Hematopoietic multipotent progenitor cell treated with erythropoietin and hydrocortisone succinate and interleukin-3 and kit ligand, for 4 days (in vitro differentiated cells): ENCODE measurements around the gene COL11A1.
"Not testable (repeated sequence)": the region's sequence is repeated elsewhere in the genome, so short reads cannot be mapped to it uniquely, and the experiment has no call there.

Source experiments
- DNase-seq: peaks from one replicate; pipeline ENCODE4 v3.0.0-alpha.2; 2015

COL11A1 gene

GRCh38 chr1:103075316-103076000 is 32.9 kb downstream of the COL11A1 start:
- no peak for DNase-seq

DNA sequence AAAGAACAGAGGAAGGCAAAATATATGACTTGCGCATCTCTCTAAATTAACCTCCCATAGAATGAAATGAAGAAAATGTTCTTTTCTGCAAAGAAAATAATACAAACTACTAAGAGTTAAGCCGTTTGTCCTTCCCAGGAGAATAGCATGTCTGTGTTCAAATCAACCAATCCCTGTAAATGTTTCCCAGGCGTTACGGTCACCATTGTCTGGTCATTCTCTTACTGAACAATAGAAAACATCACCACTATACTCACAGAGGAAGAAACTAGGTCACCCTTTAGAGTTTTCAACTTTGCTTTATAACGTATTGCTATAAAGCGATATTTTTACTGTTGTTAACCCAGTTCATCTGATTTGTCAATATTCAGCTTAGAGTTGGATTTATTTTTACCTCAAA is 34.1 kb downstream of the COL11A1 start:
- DNase-seq, result no peak

- no peak for DNase-seq
Observed at GRCh38 chr1:103069201-103069600, 39.1 kb downstream of the COL11A1 start.

GRCh38 chr1:103063921-103064320 is 44.4 kb downstream of the COL11A1 start:
- no peak for DNase-seq

GRCh38 chr1:103058391-103058790 is 49.9 kb downstream of the COL11A1 start:
- DNase-seq, result no peak

- no peak for DNase-seq
Observed at GRCh38 chr1:103056423-103056822, 51.9 kb downstream of the COL11A1 start.

DNA sequence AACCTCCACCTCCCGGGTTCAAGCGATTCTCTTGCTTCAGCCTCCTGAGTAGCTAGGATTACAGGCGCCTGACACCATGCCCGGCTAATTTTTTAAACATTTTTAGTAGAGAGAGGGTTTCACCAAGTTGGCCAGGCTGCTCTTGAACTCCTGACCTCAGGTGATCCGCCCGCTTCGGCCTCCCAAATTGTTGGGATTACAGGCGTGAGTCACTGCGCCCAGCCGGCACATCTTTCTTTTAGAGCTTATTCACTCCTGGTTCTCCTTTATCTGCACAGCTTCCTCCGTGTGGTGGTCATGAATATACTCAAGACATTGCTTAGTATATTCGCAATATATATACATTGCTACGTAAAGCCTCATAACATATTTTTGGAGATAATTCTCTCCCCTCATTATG is 80.2 kb downstream of the COL11A1 start:
- DNase-seq, result not testable (repeated sequence)

GRCh38 chr1:103025858-103026409 is 82.4 kb downstream of the COL11A1 start:
- DNase-seq, result no peak

DNA sequence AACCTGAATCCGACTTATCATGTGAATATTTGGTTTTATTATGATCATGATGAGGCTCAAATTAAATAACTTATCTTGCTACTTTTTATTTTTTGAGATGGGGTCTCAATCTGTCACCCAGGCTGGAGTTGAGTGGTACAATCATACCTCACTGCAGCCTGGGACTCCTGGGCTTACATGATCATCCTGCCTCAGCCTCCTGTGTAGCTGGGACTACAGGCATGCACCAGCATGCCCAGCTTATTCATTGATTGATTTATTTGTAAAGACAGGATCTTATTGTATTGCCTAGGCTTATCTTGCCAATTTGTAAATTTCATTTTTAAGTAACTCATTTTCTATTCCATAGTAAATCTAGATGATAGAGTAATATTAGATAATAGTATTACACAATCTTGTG is 84.3 kb downstream of the COL11A1 start:
- no peak for DNase-seq

GRCh38 chr1:103002005-103002404 is 106.3 kb downstream of the COL11A1 start:
- DNase-seq, result no peak

GRCh38 chr1:102978874-102979273 is 129.4 kb downstream of the COL11A1 start:
- no peak for DNase-seq

DNA sequence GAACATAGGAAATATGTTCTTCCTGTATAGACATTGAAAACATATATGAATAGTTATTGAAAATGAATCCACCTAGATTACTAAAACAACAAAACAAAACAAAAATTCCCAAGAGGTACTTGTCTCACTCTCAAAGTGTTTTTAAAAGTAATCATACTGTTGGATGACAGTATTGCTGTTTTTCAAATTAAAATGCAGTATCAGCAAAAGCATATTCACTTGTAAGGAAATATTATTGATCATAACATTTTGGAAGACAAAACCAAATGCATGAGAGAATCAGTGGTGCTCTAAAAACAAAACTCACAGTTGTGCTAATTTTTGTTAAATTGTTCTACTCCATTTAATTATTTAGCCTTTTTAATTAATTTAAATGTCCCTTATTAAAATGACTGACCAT is 131.0 kb downstream of the COL11A1 start:
- DNase-seq, result no peak

GRCh38 chr1:102970496-102971078 is 137.7 kb downstream of the COL11A1 start:
- peak; percentile 77 for DNase-seq

DNA sequence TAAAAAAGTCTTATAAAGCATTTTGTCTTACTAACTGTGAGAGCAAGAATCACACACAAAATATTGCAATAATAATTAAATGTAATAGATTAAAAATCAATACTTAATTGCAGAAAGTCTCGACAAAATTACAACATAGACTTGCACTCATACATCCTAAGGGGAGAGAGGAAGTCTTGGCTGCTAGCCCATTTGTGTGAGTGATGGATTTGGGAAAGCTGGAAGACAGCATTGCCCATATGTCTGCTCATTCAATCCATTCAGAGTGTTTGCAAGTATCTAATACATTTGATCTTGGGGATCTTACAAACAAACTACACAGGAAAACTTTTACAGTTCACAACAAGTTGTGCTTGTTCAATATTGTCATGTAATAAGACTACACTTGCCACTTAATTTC is 140.5 kb downstream of the COL11A1 start:
- DNase-seq, result no peak

GRCh38 chr1:102961549-102961948 is 146.8 kb downstream of the COL11A1 start:
- no peak for DNase-seq

- no peak for DNase-seq
Observed at GRCh38 chr1:102954576-102954975, 153.7 kb downstream of the COL11A1 start.

DNA sequence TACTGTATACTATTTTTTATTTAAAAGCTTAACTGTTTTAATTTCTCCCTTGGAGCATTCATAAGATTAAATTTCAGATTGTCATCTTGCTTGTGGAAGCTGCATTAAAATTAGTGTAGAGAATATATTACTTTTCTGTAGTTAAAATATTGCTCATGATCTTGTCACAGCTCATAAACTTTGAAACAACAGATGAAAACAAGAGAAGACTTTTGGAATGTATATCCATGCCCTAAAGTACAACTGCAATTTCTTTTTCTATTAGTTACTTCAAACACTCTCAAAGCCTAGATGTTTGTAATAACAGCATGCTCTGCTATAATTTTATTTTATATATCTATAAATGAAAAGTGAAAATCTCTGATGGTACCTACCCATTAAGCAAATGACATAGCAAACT is 155.9 kb downstream of the COL11A1 start:
- no peak for DNase-seq

- DNase-seq, result no peak
Observed at GRCh38 chr1:102942324-102942723, 166.0 kb downstream of the COL11A1 start.

- DNase-seq, result no peak
Observed at GRCh38 chr1:102941366-102941947, 166.9 kb downstream of the COL11A1 start.

DNA sequence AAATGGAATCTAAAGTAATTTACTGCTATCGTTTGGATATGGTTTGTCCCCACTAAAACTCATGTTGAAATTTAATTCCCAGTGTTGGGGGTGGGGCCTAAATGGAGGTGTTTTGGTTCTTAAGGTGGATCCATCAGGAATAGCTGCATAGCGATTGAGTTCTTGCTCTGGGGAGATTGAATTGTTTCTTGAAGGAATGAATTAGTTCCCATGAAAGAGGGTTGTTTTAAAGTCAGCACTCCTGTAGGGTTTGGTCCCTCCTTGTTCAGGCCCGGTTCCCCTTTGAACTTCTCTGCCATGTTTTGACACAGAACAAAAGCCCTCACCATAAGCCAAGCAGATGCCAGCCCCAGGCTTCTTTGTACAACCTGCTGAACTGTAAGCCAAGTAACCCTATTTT is 170.9 kb downstream of the COL11A1 start:
- no peak for DNase-seq

DNA sequence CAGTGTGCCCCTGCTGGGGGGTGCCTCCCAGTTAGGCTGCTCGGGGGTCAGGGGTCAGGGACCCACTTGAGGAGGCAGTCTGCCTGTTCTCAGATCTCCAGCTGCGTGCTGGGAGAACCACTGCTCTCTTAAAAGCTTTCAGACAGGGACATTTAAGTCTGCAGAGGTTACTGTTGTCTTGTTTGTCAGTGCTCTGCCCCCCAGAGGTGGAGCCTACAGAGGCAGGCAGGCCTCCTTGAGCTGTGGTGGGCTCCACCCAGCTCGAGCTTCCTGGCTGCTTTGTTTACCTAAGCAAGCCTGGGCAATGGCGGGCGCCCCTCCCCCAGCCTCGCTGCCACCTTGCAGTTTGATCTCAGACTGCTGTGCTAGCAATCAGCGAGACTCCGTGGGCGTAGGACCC is 175.0 kb downstream of the COL11A1 start:
- not testable (repeated sequence) for DNase-seq

DNA sequence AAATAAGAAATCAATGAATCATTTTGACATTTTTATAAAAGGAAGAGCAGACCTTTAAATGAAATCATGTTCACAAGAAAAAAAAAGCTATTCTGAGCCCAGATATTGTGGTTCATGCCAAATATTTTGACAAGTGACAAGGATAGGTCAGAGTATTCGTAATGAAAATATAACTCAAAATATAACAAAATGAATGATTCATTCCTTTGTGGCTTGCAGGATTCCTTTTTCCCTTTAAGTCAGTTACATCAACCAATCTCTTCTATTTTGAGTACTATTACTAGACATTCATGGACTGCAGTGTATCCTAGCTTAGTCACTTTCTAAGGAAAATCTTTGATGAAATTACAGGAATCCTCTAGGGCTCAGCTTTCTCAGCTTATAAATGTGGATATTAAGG is 188.7 kb downstream of the COL11A1 start:
- no peak for DNase-seq

- no peak for DNase-seq
Observed at GRCh38 chr1:102901996-102902395, 206.3 kb downstream of the COL11A1 start.

DNA sequence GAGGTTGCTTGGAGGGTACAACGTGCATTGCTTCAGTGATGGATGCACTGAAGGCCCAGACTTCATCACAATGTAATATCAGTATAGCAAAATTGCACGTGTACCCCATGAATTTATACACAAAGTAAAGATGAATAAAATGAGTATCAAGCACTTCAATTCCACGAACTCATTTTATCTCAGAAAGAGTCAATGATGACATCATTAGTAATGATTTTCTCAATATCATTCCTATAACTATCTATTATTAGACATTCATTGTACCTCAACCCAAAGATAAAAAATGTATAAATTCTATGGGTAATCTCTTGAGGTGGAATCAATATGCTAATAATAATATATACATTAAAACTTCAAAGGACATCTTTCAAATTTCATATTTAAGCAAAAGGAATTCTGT is 208.4 kb downstream of the COL11A1 start:
- no peak for DNase-seq
